NOMO-1 treated with DMSO at 0.1 percent for 48 hours (cell line): ENCODE data around the gene YWHAG.
"Not testable (repeated sequence)": the region's sequence is repeated elsewhere in the genome, so short reads cannot be mapped to it uniquely, and the experiment has no call there.

Experiments
- DNase-seq: peaks from one replicate; lab custom pipeline; 2025; ENCODE audit not compliant: unreplicated experiment; lab: John Stamatoyannopoulos, UW

Gene YWHAG

DNA sequence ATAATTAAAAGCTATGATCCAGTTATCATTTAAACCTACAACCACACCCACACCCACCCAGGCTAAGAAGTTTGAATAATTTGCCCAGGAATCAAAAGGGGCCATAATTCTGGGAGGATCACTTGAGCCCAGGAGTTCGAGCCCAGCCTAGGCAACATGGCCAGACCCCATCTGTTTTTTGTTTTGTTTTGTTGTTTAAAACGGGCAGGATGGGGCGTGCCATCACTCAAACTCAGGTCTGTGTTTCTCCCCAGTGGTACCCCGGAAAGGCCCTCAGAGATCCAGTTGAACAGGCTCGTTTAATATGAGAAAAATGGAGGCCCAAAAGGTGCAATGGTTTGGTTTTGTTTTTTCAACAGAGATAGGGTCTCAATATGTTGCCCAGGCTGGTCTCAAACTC lies 33.0 kb downstream of the YWHAG start:
- DNase-seq, result no peak

DNA sequence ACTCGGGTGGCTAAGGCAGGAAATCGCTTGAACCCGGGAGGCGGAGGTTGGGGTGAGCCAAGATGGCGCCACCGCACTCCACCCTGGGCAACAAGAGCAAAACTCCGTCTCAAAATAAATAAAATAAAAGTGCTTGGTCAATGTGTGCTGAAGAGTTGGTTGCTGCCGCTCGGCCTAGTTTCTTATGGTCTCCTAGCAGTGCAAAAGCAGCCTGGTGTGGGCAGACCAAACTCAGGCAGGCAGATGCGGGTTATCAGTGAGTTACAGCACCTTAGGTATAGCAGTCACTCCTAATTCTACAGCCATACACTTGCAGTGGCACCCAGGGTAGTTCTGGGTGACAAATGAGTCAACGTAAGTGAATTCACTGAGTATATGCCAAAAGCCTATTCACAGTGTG lies 33.7 kb downstream of the YWHAG start:
- no peak for DNase-seq

- peak; percentile 98 for DNase-seq
Observed at GRCh38 chr7:76318488-76319353, 40.1 kb downstream of the YWHAG start.

DNA sequence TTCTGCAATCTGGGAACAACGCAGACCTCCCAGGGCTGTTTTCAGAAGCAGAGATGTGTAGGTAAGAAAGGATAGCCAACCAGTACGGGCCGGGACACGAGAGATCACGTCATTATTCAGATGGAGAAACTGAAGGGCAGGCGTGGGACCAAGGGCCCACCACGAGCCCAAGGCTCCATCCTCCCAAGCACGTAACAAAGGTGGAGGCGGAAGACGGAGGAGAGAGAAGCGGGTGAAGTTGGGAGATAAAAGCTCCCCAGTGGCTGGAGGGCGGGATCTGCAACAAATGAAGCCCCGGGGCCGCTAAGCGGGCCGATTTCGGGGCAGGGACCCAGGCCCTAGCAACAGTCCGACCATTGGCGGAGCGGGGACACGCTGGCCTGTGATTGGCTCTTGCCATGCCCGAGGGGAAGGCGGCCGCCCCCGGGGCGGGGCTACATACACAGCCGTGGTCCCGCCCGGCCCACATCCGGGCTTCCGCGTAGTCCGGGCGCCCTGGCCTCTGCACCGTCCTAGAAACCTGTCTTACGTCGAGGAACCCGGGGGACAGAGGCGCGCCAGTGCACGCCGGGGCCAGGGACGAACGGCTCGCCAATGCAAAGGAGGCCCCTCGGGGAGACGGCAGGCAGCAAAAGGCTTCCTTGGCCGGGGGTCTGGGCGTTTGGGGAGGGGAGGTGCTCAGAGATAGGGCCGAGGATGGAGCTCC lies 40.9 kb downstream of the YWHAG start:
- peak; percentile 100 for DNase-seq

DNA sequence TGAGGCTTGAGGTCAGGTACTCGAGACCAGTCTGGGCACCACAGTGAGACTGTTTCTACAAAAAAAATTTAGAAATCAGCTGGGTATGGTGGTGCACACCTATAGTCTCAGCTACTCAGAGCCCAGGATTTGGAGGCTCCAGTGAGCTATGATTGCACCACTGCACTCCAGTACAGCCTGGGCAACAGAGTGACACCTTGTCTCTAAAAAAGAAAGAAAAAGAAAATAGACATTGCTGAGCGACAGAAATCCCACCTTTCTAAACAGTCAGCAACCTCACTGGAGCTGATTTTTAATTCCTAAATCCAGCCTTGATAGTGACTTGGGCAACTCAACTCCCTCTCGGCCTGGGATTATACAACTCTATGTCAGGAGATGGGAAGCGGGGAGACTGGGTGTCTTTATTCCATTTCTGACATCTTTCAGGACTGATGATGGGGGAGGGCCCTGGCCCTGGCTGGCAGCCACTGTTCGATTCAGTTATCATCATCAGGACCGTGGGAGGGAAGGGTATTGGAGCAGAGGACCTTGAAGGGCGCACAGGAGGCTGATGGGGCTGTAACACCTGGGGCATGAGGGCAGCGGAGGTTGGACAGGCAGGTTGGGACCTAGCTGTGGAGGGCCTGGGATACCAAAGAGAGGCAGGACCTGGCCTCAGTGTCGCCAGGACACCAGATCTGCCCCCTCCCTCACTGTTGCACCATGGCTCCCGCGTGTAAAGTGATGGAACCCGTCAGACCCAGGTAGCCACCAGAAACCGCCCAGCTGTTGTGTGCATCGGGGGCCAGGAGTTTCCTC lies 41.6 kb downstream of the YWHAG start:
- no peak for DNase-seq

- no peak for DNase-seq
Observed at GRCh38 chr7:76315364-76315763, 43.4 kb downstream of the YWHAG start.

DNA sequence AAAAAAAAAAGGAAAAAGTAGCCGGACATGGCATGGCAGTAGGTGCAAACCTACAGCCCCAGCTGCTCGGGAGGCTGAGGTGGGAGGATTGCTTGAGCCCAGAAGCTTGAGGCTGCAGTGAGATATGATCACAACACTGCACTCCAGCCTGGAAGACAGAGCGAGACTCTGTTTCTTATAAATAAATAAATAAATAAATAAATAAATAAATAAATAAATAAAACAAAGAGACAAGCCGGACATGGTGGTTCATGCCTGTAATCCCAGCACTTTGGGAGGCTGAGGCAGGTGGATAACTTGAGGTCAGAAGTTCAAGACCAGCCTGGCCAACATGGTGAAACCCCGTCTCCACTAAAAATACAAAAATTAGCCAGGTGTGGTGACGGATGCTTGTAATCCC lies 44.1 kb downstream of the YWHAG start:
- not testable (repeated sequence) for DNase-seq

- peak; percentile 100 for DNase-seq
Observed at GRCh38 chr7:76314042-76314721, 44.6 kb downstream of the YWHAG start.

- not testable (repeated sequence) for DNase-seq
Observed at GRCh38 chr7:76311838-76312237, 47.0 kb downstream of the YWHAG start.

DNA sequence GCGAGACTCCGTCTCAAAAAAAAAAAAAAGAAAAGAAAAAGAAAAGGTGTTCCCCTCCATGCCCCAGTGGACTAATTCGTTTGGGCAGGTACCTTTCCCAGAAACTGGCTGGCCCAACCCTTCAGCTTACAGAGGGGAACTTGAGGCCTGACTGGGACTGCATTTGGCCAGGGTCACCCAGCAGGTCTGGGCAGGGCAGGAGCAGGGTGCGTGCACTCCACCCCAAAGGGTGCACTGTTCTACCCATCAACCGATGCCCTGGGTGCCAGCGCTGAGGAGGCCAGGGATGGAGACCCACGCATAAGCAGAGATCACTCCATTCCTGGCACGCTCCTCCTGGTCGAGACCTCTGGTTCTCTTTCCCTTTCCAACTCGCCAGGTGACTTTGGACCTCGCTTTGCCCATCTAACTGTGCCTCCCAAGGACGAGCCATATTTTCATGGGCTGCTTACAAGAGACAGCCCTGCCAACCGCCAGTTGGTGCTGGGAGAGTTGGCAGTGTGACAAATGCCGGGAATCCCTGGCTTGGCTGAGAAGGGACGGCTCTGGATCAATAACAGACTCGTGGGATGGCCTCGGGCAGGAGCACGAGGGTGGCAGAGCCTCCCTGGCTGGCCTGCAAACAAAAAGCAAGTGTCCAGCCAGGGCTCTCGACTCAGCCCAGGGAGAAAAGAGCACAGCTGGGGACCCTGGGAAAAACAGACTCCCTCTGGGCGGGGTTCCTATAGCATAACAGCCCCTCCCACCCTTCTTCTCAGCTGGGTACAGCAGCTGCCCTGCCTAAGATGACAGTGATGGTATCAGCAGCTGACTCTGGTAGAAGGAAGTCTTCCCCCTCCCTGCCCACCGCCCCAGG lies 48.5 kb downstream of the YWHAG start:
- DNase-seq, result no peak

DNA sequence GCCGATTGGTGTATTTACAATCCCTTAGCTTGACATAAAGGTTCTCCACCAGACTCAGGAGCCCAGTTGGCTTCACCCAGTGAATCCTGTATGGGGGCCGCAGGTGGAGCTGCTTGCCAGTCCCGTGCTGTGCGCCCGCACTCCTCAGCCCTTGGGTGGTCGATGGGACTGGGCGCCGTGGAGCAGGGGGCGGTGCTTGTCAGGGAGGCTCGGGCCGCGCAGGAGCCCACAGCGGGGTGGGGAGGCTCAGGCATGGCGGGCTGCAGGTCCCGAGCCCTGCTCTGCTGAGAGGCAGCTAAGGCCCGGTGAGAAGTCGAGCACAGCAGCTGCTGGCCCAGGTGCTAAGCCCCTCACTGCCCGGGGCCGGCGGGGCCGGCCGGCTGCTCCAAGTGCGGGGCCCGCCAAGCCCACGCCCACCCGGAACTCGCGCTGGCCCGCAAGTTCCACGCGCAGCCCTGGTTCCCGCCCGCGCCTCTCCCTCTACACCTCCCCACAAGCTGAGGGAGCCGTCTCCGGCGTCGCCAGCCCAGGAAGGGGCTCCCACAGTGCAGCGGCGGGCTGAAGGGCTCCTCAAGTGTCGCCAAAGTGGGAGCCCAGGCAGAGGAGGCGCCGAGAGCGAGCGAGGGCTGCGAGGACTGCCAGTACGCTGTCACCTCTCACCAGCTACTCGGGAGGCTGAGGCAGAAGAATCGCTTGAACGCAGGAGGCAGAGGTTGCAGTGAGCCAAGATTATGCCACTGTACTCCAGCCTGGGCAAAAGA lies 49.3 kb downstream of the YWHAG start:
- DNase-seq, result not testable (repeated sequence)

GRCh38 chr7:76308874-76309273 lies 49.9 kb downstream of the YWHAG start:
- not testable (repeated sequence) for DNase-seq

DNA sequence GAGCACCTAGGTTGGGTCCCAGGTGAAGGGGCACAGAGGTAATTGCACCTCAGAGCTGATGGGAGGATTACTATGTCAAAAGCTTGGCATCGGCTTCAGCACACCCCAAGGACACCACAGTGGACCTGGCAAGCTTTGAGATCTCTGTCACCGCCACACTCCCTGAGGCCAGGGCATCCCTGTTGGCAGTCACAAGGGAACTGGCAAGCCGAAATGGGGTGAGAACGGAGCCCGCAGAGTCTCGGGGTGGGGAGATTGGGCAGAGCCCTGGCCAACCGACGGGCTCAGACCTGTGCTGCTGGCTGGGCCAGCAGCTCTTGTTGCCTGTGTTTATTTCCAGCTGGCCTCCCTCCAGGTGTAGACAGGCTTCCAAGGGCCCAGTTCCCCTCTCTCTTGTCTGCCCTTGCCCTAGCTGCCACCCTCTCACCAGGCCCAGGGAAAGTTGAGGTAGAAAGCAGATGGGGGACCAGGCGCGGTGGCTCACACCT lies 53.9 kb downstream of the YWHAG start:
- DNase-seq, result no peak

DNA sequence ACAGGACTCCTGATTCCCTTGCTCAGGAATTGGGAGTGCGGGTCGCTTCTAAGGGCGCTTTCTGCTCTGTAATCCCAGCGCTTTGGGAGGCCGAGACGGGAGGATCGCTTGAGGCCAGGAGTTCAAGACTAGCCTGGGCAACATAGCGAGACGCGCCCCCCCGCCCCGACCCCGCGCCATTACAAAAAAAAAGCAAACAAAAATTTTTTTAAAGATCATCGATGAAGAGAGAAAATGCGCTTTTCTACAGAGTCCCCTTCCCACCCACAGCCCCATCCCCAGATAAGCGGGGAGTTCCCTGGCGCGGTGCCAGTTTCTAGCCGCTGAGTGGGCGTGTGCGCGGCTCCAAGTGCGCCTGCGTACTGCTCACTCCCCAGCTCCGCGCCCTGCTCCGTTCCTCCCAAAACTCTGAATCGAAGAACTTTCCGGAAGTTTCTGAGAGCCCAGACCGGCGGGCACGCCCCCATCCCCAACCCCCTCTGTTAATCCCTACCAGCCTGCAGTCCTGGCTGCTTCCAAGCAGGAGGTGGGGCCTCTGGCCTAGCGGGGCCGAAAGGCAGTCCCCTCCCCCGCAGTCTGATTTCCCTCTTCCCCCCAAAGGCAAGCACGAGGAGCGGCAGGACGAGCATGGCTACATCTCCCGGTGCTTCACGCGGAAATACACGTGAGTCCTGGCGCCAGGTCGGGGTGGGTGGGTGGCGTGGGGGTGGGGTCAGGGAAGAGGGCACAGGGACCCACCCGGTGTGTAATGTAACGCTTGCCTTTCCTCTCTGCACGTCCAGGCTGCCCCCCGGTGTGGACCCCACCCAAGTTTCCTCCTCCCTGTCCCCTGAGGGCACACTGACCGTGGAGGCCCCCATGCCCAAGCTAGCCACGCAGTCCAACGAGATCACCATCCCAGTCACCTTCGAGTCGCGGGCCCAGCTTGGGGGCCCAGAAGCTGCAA lies 55.3 kb downstream of the YWHAG start:
- DNase-seq, result peak; percentile 97

DNA sequence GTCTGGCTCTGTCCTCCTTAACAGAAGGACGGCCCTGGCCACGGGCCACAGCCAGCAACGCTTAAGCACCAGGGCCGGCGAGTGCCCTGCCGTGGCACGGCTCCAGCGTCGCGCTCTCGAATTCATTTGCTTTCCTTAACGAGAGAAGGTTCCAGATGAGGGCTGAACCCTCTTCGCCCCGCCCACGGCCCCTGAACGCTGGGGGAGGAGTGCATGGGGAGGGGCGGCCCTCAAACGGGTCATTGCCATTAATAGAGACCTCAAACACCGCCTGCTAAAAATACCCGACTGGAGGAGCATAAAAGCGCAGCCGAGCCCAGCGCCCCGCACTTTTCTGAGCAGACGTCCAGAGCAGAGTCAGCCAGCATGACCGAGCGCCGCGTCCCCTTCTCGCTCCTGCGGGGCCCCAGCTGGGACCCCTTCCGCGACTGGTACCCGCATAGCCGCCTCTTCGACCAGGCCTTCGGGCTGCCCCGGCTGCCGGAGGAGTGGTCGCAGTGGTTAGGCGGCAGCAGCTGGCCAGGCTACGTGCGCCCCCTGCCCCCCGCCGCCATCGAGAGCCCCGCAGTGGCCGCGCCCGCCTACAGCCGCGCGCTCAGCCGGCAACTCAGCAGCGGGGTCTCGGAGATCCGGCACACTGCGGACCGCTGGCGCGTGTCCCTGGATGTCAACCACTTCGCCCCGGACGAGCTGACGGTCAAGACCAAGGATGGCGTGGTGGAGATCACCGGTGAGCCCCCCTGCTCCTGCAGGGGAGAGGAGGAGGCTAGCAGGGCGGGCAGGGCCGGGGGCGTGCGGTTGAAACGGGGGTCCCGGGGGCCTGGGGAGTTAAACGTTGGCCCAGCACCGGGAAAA lies 56.2 kb downstream of the YWHAG start, which contains the start of gene HSPB1:
Gene HSPB1 (plus strand): TSS at position 327 of the 855 bp plus-strand sequence. CDS start 40 bp downstream, at position 367.
- DNase-seq, result peak; percentile 97

GRCh38 chr7:76301000-76301399 lies 57.8 kb downstream of the YWHAG start:
- DNase-seq, result no peak

DNA sequence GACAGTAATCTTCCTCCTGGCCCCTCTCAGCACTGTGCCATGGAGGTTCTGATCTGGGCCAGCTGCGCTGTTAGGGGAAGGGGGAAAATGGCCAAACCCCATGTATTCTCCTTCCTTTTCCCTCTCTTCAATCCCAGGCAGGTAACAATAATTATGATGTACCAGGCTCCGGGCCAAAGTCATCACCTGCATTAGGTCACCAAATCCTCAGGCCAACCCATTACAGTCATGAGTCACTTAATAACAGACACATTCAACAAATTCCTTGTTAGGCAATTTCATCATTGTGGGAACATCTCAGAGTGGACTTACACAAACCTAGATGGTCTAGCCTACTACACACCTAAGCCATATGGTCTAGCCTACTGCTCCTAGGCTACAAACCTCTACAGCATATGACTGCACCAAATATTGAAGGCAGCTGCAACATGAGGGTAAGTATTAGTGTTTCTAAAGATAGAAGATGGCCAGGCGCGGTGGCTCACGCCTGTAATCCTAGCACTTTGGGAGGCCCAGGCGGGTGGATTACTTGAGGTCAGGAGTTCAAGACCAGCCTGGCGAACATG lies 58.5 kb downstream of the YWHAG start:
- no peak for DNase-seq
